Left ventricle myocardium inferior (tissue), 1 donor: Measurements from ENCODE around the gene VGLL3. TPM values are rescaled to one million over a fixed set of nuclear protein-coding genes. Genes with fewer than 3 reads are reported as not detected.

Experiments used
- DNase-seq: peaks from one replicate; pipeline ENCODE4 v3.0.0-alpha.2; 2020
- H3K27ac ChIP-seq: fragments of 200-600 bp; replicated peaks from 2 replicates; pipeline ENCODE4 v1.8.0; 2021
- H3K27me3 ChIP-seq: fragments of 200-600 bp; 2 replicates; pipeline ENCODE4 v1.8.0; 2021; ENCODE audit warnings: low read depth
- H3K36me3 ChIP-seq: fragments of 200-600 bp; 2 replicates; pipeline ENCODE4 v1.8.0; 2021
- H3K4me1 ChIP-seq: fragments of 200-600 bp; 2 replicates; pipeline ENCODE4 v1.8.0; 2021
- H3K4me3 ChIP-seq: fragments of 200-600 bp; 2 replicates; pipeline ENCODE4 v1.8.0; 2021; ENCODE audit warnings: mild to moderate bottlenecking, moderate library complexity
- H3K9me3 ChIP-seq: fragments of 200-600 bp; replicated peaks from 2 replicates; pipeline ENCODE4 v1.8.0; 2021
- intact Hi-C: fragments of 100-400 bp; cut with micrococcal nuclease; formaldehyde crosslinking; loops from one replicate; pipeline ENCODE4 v1.11.0; 2022
- total RNA-seq: library from RNA; stranded (reverse); fragmentation: NEBNext Ultra II Directional; extraction: Animal tissue kit (Norgen Biotek cat#: 25700); gene quantifications from one replicate; pipeline ENCODE4 v1.2.1, GENCODE V29; 2021
- TF ChIP-seq, protein P1 (sequence below): fragments of 200-600 bp; IDR thresholded peaks from 2 replicates; pipeline ENCODE4 v1.8.0; 2021; ENCODE audit warnings: antibody characterized with exemption, mild to moderate bottlenecking, borderline replicate concordance
- donor health status: DM: no; HTN: yes; CAD: no; lungs with severe emphysema.

The VGLL3 gene
- total RNA-seq, 1 donor from 2014 or later, result 4.0 TPM

DNA sequence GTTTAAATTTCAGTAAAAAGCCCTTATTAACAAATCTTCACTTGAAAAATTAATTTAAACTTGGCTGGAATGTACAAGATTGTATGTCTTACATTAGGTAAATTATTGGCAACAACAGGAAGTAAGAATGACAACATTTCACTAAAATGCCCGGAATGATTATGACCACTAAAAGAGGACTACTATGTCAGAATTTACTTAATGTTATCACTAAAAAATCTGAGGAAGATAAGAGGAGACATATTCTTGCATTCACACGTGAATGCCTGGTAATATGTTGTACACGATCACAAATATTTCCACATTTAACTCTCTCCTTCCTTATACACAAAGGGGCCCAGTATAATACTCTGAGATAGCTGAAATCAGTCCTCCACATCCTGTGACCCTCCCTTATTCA is 29.7 kb downstream of the VGLL3 start:
- H3K9me3 ChIP-seq, result no peaks in the 10 kb centered on the region
- no peaks in the 10 kb centered on the region for H3K4me1 ChIP-seq
- no peak overlapping the region for H3K27ac ChIP-seq
- intact Hi-C loops, result no loop called here
- no peaks in the 10 kb centered on the region for H3K27me3 ChIP-seq
- no peaks in the 10 kb centered on the region for H3K36me3 ChIP-seq
- H3K4me3 ChIP-seq, result no peak overlapping the region
- DNase-seq, result no peak
- TF ChIP-seq, protein P1, sequence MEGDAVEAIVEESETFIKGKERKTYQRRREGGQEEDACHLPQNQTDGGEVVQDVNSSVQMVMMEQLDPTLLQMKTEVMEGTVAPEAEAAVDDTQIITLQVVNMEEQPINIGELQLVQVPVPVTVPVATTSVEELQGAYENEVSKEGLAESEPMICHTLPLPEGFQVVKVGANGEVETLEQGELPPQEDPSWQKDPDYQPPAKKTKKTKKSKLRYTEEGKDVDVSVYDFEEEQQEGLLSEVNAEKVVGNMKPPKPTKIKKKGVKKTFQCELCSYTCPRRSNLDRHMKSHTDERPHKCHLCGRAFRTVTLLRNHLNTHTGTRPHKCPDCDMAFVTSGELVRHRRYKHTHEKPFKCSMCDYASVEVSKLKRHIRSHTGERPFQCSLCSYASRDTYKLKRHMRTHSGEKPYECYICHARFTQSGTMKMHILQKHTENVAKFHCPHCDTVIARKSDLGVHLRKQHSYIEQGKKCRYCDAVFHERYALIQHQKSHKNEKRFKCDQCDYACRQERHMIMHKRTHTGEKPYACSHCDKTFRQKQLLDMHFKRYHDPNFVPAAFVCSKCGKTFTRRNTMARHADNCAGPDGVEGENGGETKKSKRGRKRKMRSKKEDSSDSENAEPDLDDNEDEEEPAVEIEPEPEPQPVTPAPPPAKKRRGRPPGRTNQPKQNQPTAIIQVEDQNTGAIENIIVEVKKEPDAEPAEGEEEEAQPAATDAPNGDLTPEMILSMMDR, result no peak

DNA sequence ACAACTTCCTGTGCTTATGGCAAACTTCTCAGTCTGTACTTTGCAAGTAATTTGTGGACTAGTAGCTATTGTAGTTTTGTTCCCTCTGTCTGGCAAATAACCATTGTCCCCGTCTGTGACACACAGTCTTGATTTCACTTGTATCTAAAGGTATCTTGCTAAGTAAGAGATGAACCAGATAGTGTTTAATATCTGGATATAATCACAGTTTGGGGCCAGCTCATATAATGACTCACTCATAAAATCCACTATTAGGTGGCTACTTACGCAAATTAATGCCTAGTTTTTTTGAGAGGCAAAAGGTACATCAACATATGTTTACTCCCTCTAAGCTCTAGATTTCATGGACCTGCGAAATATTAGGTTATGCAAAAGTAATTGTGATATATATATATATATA is 30.4 kb downstream of the VGLL3 start:
- DNase-seq, result no peak
- no peaks in the 10 kb centered on the region for H3K4me1 ChIP-seq
- H3K27ac ChIP-seq, result no peak overlapping the region
- H3K9me3 ChIP-seq, result no peaks in the 10 kb centered on the region
- H3K27me3 ChIP-seq, result no peaks in the 10 kb centered on the region
- intact Hi-C loops, result no loop called here
- no peak overlapping the region for H3K4me3 ChIP-seq
- TF ChIP-seq, protein P1, result no peak
- no peaks in the 10 kb centered on the region for H3K36me3 ChIP-seq

DNA sequence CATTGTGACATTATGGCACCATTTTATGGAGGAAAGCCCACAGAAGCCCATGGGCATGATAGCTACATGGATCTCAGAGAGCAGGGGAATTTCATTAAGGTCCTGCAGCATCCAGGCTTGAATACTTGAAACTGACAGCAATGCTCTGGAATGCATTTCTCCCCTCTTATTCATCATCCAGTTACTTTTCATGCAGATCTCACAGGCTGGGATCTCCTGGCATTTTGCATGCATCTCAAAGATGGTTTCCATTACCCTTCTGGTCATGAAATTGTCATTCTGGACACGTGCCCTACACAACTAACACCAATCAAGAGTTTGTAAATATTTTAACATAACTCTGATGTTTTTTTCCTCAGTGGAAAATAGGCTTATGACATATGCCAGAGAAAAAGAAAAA is 32.4 kb downstream of the VGLL3 start:
- TF ChIP-seq, protein P1, result no peak
- no peak overlapping the region for H3K4me3 ChIP-seq

DNA sequence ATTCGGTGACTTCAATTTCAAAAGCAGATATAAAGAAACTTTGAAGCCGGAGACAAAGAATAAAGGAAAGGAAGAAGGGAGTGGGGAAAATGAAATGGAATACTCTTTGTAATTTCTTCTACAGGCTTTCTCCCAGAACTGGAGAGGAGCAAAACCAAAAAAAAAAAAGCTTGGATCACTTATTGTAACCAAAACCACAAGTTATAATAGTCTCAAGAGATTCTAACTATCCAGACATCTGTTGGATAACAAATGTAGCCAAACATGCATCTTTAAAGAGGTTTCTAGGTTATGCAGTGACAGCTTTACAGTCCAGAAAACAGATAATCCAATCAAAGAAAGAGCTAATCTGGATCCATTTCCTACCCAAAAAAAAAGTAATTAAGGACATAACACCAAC is 36.2 kb downstream of the VGLL3 start:
- intact Hi-C loops, result no loop called here
- H3K9me3 ChIP-seq, result no peaks in the 10 kb centered on the region
- no peaks in the 10 kb centered on the region for H3K4me1 ChIP-seq
- TF ChIP-seq, protein P1, result no peak
- H3K4me3 ChIP-seq, result no peak overlapping the region
- no peak overlapping the region for H3K27ac ChIP-seq
- H3K27me3 ChIP-seq, result no peaks in the 10 kb centered on the region
- DNase-seq, result no peak
- H3K36me3 ChIP-seq, result no peaks in the 10 kb centered on the region

More for the DNA sequence above, 32.4 kb downstream of the VGLL3 start:
- no peak for DNase-seq
- H3K4me1 ChIP-seq, result no peaks in the 10 kb centered on the region
- intact Hi-C loops, result no loop called here
- no peaks in the 10 kb centered on the region for H3K9me3 ChIP-seq
- no peaks in the 10 kb centered on the region for H3K27me3 ChIP-seq
- H3K27ac ChIP-seq, result no peak overlapping the region
- H3K36me3 ChIP-seq, result no peaks in the 10 kb centered on the region

DNA sequence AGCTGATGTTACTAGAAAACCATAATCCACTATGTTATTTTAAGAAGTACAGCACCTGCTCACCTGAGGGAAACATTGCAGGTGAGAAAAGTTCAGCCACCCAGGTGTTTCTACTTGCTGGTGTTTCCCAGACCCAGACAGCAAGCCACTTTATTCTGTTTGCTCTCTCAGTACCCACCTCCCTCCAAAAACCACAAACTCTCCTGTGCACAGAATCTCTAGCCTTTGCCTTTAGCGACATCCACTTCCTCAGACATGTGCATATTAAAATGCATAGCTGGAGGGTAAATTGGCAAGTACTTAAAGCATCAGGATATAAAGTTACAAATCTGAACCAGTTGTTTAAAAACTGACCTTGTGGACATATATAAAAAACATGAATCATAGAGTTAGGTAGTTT is 36.7 kb downstream of the VGLL3 start:
- no peak for DNase-seq
- Histone ChIP-seq H3K27ac (no peak overlapping the region), H3K9me3 (no peaks in the 10 kb centered on the region), H3K4me3 (no peak overlapping the region), H3K4me1 (no peaks in the 10 kb centered on the region), H3K36me3 (no peaks in the 10 kb centered on the region), H3K27me3 (no peaks in the 10 kb centered on the region)
- TF ChIP-seq, protein P1, result no peak
- intact Hi-C loops, result no loop called here

DNA sequence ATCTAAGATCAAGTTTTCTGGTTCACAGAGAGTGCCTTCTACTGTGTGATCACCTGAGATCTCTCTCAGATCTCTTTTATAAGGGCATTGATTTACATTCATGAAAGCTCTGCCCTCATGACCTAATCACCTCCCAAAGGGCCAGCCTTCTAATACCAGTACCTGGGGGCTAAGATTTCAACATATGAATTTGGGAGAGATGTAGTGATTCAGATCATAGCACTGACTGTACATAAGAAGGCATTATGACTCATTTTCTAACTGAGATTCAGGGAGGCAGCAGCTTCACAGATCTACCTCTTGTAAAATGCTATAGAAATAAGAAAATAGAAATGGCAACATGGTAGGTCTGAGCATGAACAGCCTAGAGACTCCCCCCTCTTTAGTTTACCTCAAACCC is 39.6 kb downstream of the VGLL3 start:
- DNase-seq, result no peak
- H3K27me3 ChIP-seq, result no peaks in the 10 kb centered on the region
- H3K36me3 ChIP-seq, result no peaks in the 10 kb centered on the region
- no peak overlapping the region for H3K27ac ChIP-seq
- no peak overlapping the region for H3K4me3 ChIP-seq
- H3K9me3 ChIP-seq, result no peaks in the 10 kb centered on the region
- intact Hi-C loops, result no loop called here
- TF ChIP-seq, protein P1, result no peak
- no peaks in the 10 kb centered on the region for H3K4me1 ChIP-seq
